ENCODE results near the gene ZNF677.

The ZNF677 gene

GRCh38 chr19:53192771-53193534, 61.7 kb downstream of the ZNF677 start, which contains the start of gene ZNF665:
TSS of gene ZNF665 (minus strand) at chr19:53193358. CDS start at chr19:53182898, 10,460 bp downstream.
- peak; percentile 44 to 62 for DNase-seq

- DNase-seq, result no peak
These were observed 64.4 kb downstream of the ZNF677 start for GRCh38 chr19:53190253-53190652.

- DNase-seq, result peak in 1 of 2 experiments; percentile 11
These were observed 64.9 kb downstream of the ZNF677 start for GRCh38 chr19:53189691-53190198.
